HG03460 (cell line): Measurements from ENCODE around the gene PTPRU.
"Not testable (repeated sequence)": the region's sequence is repeated elsewhere in the genome, so short reads cannot be mapped to it uniquely, and the experiment has no call there.

Experiments used
- ATAC-seq: cut with Tn5 transposase; IDR thresholded peaks from one replicate; pipeline ENCODE4 v1.9.1; 2021; ENCODE audit not compliant: unreplicated experiment

Gene PTPRU

GRCh38 chr1:29285771-29286170 lies 49.4 kb downstream of the PTPRU start:
- no peak for ATAC-seq

DNA sequence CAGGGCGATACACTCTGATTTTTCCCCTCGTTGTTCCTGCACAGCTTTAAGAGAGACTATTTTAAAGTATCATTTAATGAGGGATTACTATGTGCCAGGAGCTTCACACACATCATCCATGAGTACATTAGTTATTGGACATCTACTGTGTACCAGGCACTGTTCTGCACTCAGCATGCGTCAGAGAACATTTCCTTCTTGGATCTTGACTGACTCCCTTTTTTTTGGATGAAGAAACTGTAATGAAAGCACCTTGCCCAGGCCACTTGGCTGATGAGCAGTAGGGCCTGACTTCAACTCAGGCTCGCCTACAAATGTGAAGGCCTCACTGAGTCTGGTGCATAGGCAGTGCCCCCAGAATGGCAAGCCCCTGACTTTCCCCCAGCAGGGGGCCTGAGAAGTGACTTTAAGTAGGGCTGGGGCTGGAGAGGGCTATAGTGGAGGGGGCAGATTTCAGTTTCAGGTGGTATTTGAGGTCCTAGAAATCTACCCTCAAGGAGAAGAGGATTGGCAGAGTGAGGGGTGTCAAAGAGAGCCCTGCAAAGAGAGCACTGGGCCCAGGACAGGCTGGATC lies 50.0 kb downstream of the PTPRU start:
- no peak for ATAC-seq

- ATAC-seq, result no peak
Measured at GRCh38 chr1:29289493-29289892, 53.2 kb downstream of the PTPRU start.

- ATAC-seq, result no peak
Measured at GRCh38 chr1:29290414-29290985, 54.2 kb downstream of the PTPRU start.

- no peak for ATAC-seq
Measured at GRCh38 chr1:29291756-29292155, 55.4 kb downstream of the PTPRU start.

DNA sequence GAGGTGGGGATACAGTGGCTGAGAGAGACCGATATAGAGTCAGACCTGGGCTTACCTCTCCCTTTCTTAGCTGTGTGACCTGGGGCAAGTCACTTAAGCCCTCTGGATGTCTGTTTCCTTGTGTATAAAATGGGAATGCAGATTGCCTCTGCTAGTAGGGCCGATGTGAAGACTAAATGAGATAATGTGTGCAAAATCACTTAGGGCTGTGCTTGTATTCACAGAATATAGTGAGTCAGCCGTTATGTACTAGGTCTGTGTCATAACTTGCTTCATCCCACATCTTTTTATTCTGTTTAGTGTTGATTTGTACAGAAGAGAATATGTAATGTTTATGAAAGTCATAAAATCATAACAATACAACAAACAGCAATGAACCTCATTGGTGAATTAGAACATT lies 56.0 kb downstream of the PTPRU start:
- ATAC-seq, result no peak

DNA sequence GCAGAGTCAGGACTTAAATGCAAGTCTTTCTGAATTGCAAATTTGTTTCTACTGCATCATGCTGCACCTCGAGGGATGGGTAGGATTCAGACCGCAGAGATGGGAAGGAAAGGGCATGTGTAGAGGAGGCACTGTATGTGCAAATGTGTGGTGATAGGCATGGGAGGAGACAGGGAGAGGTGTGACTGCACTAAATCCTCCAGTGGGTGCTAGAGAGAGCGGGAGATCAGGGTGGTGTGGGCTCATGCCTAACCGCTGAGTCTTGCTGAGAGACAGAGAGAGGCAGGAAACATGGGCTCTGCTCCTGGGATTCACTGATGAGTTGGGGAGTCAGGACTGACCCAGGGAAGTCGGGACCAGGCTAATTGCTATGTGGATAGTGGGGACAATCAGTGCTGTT lies 61.1 kb downstream of the PTPRU start:
- no peak for ATAC-seq

GRCh38 chr1:29298246-29298645 lies 61.9 kb downstream of the PTPRU start:
- ATAC-seq, result no peak

- ATAC-seq, result no peak
Measured at GRCh38 chr1:29299446-29299845, 63.1 kb downstream of the PTPRU start.

DNA sequence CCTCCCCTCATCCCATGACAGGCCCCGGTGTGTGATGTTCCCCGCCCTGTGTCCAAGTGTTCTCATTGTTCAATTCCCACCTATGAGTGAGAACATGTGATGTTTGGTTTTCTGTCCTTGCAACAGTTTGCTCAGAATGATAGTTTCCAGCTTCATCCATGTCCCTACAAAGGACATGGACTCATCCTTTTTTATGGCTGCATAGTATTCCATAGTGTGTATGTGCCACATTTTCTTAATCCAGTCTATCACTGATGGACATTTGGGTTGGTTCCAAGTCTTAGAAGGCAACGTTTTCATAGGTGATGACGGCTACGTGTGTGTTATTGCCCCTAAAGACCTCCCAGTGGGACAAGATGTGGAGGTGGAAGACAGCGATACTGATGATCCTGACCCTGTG lies 65.4 kb downstream of the PTPRU start:
- not testable (repeated sequence) for ATAC-seq

DNA sequence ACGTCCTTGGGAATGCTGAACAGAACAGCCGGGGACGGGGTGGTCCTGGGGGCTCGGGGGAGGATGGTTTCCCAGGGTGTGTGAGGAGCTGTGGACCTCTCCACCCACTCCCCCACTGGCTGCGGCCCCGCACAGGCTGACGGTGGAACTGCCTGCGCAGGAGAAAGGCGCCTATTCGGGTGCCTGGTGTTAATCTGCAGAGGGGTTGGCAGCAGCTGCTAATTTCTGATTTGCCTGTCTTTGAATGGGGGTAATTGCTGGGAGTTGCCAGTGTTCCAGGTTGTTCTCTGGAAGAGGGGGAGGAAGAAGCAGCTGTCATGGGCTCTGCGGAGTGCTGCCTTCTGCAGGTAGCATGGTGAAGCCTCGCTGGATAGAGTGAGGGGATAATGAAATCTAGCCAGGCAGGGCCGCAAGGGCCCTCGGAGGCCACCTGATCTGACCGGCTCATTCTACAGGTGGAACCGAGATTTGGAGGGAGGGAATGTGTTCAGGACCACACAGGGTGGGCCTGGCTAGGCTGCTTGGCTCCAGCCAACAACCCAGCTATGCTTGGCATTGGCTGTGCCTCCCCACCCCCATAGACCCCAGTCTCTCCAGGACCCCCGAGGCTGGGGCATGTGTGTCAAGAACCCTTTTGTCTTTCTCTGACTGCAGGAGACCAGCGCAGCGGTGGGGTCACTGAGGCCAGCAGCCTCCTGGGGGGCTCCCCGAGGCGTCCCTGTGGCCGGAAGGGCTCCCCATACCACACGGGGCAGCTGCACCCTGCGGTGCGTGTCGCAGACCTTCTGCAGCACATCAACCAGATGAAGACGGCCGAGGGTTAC lies 67.1 kb downstream of the PTPRU start:
- ATAC-seq, result no peak

DNA sequence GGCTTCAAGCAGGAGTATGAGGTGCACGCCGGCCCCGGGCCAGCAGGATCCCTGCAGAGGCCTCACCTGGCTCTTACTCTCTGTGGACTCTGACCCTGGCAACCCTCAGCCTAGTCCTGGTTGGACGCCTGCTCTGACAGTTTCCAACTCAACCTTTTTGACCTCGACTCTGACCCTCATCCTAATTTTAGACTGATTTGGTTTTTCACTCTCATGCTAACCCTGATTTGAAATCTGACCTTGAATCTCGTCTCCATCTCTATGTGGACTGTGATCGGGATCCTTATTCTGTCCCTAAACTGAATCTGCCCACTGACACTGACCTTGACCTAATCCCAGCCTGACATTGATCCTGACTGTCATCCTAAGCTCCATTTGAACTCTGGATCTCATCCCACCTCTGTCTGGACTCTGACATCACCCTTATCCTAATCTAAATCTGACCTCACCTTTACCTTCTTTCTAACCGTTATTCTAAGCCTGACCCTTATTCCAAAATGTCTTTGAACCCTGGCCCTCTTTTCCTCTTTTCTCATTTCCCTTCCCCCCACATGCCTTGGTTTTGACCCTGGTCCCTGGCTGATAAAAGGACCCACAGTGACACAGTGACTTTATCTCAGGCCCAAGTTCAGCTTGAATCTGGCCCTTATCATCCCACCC lies 67.8 kb downstream of the PTPRU start:
- no peak for ATAC-seq

DNA sequence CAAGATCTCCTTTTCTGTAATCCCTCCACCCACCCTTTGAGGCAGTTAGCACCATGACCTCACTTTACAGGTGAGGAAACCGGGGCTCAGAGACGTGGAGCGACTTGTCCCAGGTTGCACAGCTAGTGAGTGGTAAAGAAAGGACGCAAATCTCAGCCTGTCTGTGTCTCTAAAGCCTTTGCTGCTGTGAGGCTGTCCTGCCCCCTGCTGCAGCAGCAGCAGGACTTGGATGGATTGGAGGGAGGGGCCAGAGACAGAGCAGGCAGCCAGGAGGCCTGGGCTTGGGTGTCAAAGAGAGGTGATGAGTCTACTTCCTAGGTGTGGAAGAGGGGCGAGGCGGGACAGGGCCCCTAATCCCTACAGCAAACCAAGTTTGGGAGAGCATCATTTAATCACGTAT lies 69.6 kb downstream of the PTPRU start:
- ATAC-seq, result no peak

- ATAC-seq, result no peak
Measured at GRCh38 chr1:29306471-29307140, 70.3 kb downstream of the PTPRU start.

DNA sequence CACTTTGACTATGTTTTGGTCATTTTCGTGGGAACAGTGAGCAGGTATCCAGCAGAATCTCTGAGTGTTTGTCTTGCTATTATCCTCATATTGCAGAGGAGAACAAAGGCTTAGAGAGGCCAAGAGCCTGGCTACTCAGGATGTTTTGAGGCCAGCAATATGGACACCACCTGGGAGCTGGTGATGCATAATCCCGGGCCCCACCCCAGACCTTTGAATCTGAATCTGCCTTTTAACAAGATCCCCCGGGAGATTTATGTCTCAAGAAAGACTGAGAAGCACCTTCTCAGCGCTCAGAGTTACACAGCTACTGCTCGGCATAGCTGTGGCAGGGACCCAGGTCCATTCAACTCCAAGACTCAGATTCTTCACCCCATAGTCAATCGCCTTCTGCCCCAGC lies 72.8 kb downstream of the PTPRU start:
- no peak for ATAC-seq

DNA sequence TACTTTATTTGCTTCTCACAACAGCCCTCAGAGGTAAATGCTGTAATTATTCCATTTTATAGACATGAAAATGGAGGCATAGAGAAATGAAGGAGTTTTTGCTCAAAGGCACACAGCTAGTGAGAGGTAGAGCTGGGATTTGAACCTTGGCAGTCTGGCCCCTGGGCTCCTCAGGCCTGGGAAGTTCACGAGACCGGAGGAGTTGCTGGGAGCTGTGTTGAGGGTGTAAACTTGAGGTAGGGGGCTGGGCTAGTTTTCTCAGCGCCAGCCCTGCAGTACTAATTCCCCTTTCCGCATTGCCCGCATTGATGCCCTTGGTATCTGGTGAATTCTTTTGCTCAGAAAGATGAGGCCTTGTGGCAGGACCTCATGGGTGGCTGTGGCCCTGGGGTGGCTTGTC lies 73.3 kb downstream of the PTPRU start:
- ATAC-seq, result no peak

DNA sequence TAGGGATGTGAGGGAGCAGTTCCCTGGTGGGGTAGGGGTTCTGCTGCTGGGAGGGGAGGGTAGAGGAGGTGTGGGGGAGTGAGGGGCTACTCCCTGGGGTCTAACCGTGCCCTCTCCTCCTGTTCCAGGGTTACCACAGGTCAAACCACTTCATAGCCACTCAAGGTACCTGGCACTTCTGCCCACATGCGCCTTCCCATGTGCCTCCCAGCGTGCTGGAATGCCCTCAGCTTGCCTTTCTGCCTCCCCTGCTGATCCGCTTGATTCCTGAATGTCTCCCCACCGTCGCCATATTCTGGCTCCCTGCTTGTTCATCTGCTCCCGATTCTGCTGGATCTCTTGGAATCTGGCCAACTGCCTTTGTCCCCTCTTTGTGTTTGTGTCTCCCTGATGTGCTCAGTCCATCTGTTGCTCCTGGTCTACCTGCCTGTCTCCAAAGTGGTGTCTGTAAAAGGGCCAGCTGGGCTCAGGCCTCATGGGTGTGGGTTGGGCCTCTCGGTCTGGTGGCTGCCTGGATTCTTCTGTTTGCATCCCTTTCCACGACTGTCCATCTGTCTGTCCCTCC lies 74.4 kb downstream of the PTPRU start:
- no peak for ATAC-seq

DNA sequence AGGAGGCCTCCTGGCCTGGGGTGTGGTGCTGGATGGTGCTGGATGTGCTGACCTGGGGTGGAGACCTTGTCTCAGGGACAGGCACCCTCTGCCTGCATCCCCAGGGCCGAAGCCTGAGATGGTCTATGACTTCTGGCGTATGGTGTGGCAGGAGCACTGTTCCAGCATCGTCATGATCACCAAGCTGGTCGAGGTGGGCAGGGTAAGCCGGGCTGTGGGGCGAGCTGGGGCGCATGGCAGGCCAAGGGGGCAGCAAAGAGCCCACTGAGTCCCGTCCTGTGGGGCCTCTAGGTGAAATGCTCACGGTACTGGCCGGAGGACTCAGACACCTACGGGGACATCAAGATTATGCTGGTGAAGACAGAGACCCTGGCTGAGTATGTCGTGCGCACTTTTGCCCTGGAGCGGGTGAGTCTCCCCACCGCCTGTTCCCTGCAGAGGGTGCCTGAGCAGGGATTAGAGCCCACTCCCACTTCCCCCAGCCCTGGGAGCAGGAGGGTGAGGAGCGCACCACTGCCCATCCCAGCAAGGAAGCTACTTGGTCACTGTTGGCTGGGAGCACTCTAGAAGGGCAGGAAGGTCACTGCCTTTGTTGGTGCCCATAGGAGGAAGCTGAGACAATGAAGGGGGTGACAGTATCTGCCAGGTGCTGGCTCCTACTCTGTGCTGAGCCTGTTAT lies 75.2 kb downstream of the PTPRU start:
- ATAC-seq, result no peak

GRCh38 chr1:29312469-29313461 lies 76.4 kb downstream of the PTPRU start:
- ATAC-seq, result no peak
